SK-N-SH treated with all-trans-retinoic acid at 6 μM for 48 hours (cell line): ENCODE data around the gene OBSCN.
"Not testable (repeated sequence)": the region's sequence is repeated elsewhere in the genome, so short reads cannot be mapped to it uniquely, and the experiment has no call there.

Experiments used
- ESRRG ChIP-seq: fragments of 250-450 bp; sonication (Bioruptor Pico); IDR thresholded peaks from 2 replicates; pipeline ENCODE4 v1.6.1; 2021; ENCODE audit warnings: mild to moderate bottlenecking
- ISL1 ChIP-seq: fragments of 250-450 bp; sonication (Bioruptor Pico); IDR thresholded peaks from 2 replicates; pipeline ENCODE4 v2.1.2; 2022; ENCODE audit warnings: mild to moderate bottlenecking, moderate library complexity
- TCF4 ChIP-seq: fragments of 250-450 bp; sonication (Bioruptor Pico); IDR thresholded peaks from 2 replicates; pipeline ENCODE4 v1.8.0; 2021; ENCODE audit warnings: mild to moderate bottlenecking, moderate library complexity, borderline replicate concordance
- ZNF565 ChIP-seq: fragments of 450-650 bp; formaldehyde crosslinking; conservative IDR thresholded peaks from 2 replicates; pipeline ENCODE4 v1.5.0; 2020; ENCODE audit warnings: low read depth, mild to moderate bottlenecking, moderate library complexity
- ZNF8 ChIP-seq: fragments of 450-650 bp; formaldehyde crosslinking; IDR thresholded peaks from 2 replicates; pipeline ENCODE4 v1.5.0; 2020; ENCODE audit warnings: mild to moderate bottlenecking, moderate library complexity
- TF ChIP-seq, protein P1 (sequence below): fragments of 250-450 bp; sonication (Bioruptor Pico); IDR thresholded peaks from 2 replicates; pipeline ENCODE4 v1.8.0; 2020; ENCODE audit warnings: mild to moderate bottlenecking, moderate library complexity, borderline replicate concordance

DNA sequence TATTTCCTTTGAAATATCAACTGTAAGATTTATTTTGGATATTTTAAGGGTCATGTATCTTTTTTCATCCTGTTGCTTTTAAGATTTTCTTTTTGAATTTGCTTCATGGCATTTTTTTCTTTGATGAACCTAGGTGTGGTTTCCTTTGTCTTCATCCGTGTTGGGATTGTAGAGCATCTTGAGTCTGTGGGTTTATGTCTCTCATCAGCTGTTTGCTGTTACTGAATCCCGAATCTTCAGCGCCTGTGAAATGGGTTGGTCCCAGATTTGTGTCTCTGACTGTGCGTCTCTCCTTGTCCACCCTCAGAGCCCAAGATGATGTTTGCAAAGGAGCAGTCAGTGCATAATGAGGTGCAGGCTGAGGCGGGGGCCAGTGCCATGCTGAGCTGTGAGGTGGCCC, 36.1 kb downstream of the OBSCN start:
- TF ChIP-seq ZNF8; ESRRG; TCF4 (CRISPR knock-in tag); ZNF565 (CRISPR knock-in tag); ISL1 (CRISPR knock-in tag): not testable (repeated sequence)
- TF ChIP-seq, protein P1, sequence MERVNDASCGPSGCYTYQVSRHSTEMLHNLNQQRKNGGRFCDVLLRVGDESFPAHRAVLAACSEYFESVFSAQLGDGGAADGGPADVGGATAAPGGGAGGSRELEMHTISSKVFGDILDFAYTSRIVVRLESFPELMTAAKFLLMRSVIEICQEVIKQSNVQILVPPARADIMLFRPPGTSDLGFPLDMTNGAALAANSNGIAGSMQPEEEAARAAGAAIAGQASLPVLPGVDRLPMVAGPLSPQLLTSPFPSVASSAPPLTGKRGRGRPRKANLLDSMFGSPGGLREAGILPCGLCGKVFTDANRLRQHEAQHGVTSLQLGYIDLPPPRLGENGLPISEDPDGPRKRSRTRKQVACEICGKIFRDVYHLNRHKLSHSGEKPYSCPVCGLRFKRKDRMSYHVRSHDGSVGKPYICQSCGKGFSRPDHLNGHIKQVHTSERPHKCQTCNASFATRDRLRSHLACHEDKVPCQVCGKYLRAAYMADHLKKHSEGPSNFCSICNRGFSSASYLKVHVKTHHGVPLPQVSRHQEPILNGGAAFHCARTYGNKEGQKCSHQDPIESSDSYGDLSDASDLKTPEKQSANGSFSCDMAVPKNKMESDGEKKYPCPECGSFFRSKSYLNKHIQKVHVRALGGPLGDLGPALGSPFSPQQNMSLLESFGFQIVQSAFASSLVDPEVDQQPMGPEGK (CRISPR knock-in tag), result not testable (repeated sequence)
